ENCODE results near the gene DHX8.
"Not testable (repeated sequence)": the region's sequence is repeated elsewhere in the genome, so short reads cannot be mapped to it uniquely, and the experiment has no call there.

DHX8 gene

DNA sequence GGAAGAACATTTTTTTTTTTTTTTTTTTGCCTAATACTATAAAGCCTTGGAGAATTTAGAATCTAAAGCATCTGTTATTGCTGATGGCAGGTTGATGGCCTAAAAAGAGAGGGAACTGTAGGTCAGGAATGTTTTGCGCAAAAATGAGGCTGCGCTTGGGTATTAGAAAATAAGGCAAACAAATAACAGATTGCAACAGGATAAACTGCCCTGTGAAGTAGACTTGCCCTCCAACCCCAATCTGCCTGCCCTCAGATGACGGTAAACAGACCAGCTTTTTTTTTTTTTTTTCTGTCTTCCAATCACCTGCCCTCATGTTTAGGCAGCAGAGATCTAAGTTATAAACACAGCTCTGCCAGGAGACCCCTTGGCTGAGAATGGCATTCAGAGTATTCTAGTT, 3.8 kb upstream of the DHX8 start:
- Histone ChIP-seq H3K9me3 (ENCODE audit: control insufficient read depth, insufficient read depth, low read length) (no peaks in the 10 kb centered on the region), H3K4me1 (ENCODE audit: control insufficient read depth, low read length) (peaks cover 11% of the 10 kb centered on the region), H3K36me3 (ENCODE audit: control insufficient read depth, low read length) (peaks cover 4% of the 10 kb centered on the region; the same call in 1 of the 2 replicates), H3K27me3 (ENCODE audit: control insufficient read depth, low read length) (no peaks in the 10 kb centered on the region), H3K9me2 (replicated peaks; ENCODE audit: control insufficient read depth, low read length) (no peaks in the 10 kb centered on the region), H3K79me2 (ENCODE audit: control insufficient read depth, low read length) (peaks cover 11% of the 10 kb centered on the region), H3K27ac (ENCODE audit: low read depth, low read length) (no peak overlapping the region), H3K4me3 (ENCODE audit: low read length) (no peak overlapping the region), H4K20me1 (ENCODE audit: control insufficient read depth, insufficient read depth, low read depth, low read length) (no peaks in the 10 kb centered on the region), H3F3A (ENCODE audit: control insufficient read depth, insufficient read depth) (no peaks in the 10 kb centered on the region), H3K4me2 (ENCODE audit: low read length) (no peak overlapping the region)
- TF ChIP-seq, protein P1, sequence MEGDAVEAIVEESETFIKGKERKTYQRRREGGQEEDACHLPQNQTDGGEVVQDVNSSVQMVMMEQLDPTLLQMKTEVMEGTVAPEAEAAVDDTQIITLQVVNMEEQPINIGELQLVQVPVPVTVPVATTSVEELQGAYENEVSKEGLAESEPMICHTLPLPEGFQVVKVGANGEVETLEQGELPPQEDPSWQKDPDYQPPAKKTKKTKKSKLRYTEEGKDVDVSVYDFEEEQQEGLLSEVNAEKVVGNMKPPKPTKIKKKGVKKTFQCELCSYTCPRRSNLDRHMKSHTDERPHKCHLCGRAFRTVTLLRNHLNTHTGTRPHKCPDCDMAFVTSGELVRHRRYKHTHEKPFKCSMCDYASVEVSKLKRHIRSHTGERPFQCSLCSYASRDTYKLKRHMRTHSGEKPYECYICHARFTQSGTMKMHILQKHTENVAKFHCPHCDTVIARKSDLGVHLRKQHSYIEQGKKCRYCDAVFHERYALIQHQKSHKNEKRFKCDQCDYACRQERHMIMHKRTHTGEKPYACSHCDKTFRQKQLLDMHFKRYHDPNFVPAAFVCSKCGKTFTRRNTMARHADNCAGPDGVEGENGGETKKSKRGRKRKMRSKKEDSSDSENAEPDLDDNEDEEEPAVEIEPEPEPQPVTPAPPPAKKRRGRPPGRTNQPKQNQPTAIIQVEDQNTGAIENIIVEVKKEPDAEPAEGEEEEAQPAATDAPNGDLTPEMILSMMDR (IDR thresholded peaks at IDR 0.05; ENCODE audit: low read depth, low read length, poor library complexity, severe bottlenecking): no peak
- no peak for TF ChIP-seq EZH2phosphoT487 (IDR thresholded peaks at IDR 0.05; ENCODE audit: borderline replicate concordance, low read length)

DNA sequence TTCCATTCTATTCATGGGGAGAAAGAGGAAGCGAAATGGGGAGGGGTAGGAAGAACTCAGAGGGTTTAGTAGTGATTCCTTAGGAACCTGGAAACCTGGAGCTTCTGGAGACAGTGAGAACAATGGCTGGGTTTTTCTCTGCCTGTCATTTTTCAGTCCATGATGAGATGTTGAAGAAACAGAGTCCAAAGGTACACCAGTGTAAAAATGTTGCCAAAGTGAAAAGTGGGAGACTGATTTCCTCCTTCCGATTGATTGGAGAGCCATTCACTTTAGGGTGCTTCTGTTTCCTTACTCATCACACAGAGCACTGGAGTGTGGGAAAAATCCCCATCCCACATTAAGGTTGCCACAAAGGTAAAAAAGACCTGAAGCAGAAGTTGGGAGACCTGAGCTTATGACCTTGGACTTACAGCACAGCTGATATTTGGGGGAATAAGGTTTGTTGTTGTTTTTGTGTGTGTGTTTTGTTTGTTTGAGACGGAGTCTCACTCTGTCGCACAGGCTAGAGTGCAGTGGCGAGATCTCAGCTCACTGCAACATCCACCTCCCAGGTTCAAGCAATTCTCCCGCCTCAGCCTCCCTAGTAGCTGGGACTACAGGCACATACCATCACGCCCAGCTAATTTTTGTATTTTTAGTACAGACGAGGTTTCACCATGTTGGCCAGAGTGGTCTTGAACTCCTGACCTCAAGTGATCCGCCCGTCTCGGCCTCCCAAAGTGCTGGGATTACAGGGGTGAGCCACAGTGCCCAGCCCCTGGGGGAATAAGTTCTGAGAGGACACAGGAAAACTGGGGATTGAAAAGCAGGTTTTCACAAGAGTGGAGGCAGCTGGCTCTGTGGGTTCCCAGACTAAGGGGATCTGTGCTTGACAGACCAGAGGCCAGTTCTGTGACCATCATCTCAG, 1.4 kb upstream of the DHX8 start:
- Histone ChIP-seq H3K9me3 (ENCODE audit: control insufficient read depth, insufficient read depth, low read length) (no peaks in the 10 kb centered on the region), H3K27me3 (ENCODE audit: control insufficient read depth, low read length) (no peaks in the 10 kb centered on the region), H3K36me3 (ENCODE audit: control insufficient read depth, low read length) (peaks cover 4% of the 10 kb centered on the region; the same call in 1 of the 2 replicates), H4K20me1 (ENCODE audit: control insufficient read depth, insufficient read depth, low read depth, low read length) (no peaks in the 10 kb centered on the region), H3K79me2 (ENCODE audit: control insufficient read depth, low read length) (peaks cover 35% of the 10 kb centered on the region), H3K9me2 (replicated peaks; ENCODE audit: control insufficient read depth, low read length) (no peaks in the 10 kb centered on the region), H3K27ac (ENCODE audit: low read depth, low read length) (no peak overlapping the region), H3K4me2 (ENCODE audit: low read length) (no peak overlapping the region; the same call in 1 of the 2 replicates), H3K4me1 (ENCODE audit: control insufficient read depth, low read length) (peaks cover 21% of the 10 kb centered on the region), H3F3A (ENCODE audit: control insufficient read depth, insufficient read depth) (no peaks in the 10 kb centered on the region), H3K4me3 (ENCODE audit: low read length) (no peak overlapping the region)
- TF ChIP-seq, protein P1 (IDR thresholded peaks at IDR 0.05; ENCODE audit: low read depth, low read length, poor library complexity, severe bottlenecking): no peak
- no peak for TF ChIP-seq EZH2phosphoT487 (IDR thresholded peaks at IDR 0.05; ENCODE audit: borderline replicate concordance, low read length)

DNA sequence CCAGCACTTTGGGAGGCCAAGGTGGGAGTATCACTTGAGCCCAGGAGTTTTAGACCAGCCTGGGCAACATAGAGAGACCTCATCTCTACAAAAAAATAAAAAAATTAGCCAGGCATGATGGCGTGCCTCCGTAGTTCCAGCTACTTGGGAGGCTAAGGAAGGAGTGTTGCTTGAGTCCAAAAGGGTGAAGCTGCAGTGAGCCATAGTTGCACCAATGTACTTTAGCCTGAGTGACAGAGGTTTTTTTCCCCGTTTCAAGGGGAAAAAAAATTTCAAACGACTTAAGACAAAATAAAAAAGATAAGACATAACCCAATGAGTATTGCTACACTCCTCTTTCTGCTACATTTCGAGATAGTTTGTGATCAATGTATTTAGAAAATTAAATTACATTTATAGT, 6.8 kb downstream of the DHX8 start:
- Histone ChIP-seq H3K4me2 (ENCODE audit: low read length) (no peak overlapping the region), H4K20me1 (ENCODE audit: control insufficient read depth, insufficient read depth, low read depth, low read length) (no peaks in the 10 kb centered on the region), H3K27ac (ENCODE audit: low read depth, low read length) (no peak overlapping the region), H3K9me2 (replicated peaks; ENCODE audit: control insufficient read depth, low read length) (no peaks in the 10 kb centered on the region), H3K79me2 (ENCODE audit: control insufficient read depth, low read length) (peaks cover 31% of the 10 kb centered on the region), H3K4me1 (ENCODE audit: control insufficient read depth, low read length) (peaks cover 4% of the 10 kb centered on the region; the same call in 1 of the 2 replicates), H3K36me3 (ENCODE audit: control insufficient read depth, low read length) (peaks cover 50% of the 10 kb centered on the region), H3F3A (ENCODE audit: control insufficient read depth, insufficient read depth) (no peaks in the 10 kb centered on the region), H3K27me3 (ENCODE audit: control insufficient read depth, low read length) (no peaks in the 10 kb centered on the region), H3K9me3 (ENCODE audit: control insufficient read depth, insufficient read depth, low read length) (no peaks in the 10 kb centered on the region), H3K4me3 (ENCODE audit: low read length) (no peak overlapping the region)
- TF ChIP-seq, protein P1 (IDR thresholded peaks at IDR 0.05; ENCODE audit: low read depth, low read length, poor library complexity, severe bottlenecking): no peak
- no peak for TF ChIP-seq EZH2phosphoT487 (IDR thresholded peaks at IDR 0.05; ENCODE audit: borderline replicate concordance, low read length)

DNA sequence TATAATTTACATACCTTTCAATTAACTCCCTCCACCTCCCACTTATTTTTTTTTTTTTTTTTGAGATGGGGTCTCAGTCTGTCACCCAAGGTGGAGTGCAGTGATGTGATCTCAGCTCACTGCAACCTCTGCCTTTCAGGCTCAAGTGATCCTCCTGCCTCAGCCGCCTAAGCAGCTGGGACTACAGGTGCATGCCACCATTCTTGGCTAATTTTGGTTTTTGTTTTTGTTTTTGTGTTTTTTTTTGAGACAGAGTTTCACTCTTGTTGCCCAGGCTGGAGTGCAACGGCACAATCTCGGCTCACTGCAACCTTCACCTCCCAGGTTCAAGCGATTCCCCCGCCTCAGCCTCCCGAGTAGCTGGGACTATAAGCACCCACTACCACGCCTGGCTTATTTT, 25.7 kb downstream of the DHX8 start:
- not testable (repeated sequence) for H3K27ac ChIP-seq (ENCODE audit: low read depth, low read length); H3K9me3 ChIP-seq (ENCODE audit: control insufficient read depth, insufficient read depth, low read length); H3K4me2 ChIP-seq (ENCODE audit: low read length); H3K9me2 ChIP-seq (replicated peaks; ENCODE audit: control insufficient read depth, low read length); H3K79me2 ChIP-seq (ENCODE audit: control insufficient read depth, low read length); H3K27me3 ChIP-seq (ENCODE audit: control insufficient read depth, low read length); H3K4me3 ChIP-seq (ENCODE audit: low read length); H3K4me1 ChIP-seq (ENCODE audit: control insufficient read depth, low read length); H4K20me1 ChIP-seq (ENCODE audit: control insufficient read depth, insufficient read depth, low read depth, low read length); H3F3A ChIP-seq (ENCODE audit: control insufficient read depth, insufficient read depth)
- peaks cover 63% of the 10 kb centered on the region for H3K36me3 ChIP-seq (ENCODE audit: control insufficient read depth, low read length)

DNA sequence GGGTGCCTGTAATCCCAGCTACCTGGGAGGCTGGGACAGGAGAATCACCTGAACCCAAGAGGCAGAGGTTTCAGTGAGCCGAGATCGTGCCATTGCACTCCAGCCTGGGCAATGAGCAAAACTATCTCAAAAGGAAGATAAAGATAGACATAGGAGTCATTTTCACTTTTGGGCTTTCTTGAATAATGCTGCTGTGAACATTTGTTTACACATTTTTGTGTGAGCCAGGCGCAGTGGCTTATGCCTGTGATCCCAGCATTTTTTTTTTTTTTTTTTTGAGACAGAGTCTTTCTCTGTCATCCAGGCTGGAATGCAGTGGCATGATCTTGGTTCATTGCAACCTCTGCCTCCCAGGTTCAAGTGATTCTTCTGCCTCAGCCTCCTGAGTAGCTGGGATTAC, 27.4 kb downstream of the DHX8 start:
- peaks cover 64% of the 10 kb centered on the region for H3K36me3 ChIP-seq (ENCODE audit: control insufficient read depth, low read length)
- not testable (repeated sequence) for H3K27me3 ChIP-seq (ENCODE audit: control insufficient read depth, low read length); H3K4me3 ChIP-seq (ENCODE audit: low read length); H3F3A ChIP-seq (ENCODE audit: control insufficient read depth, insufficient read depth); H4K20me1 ChIP-seq (ENCODE audit: control insufficient read depth, insufficient read depth, low read depth, low read length); H3K79me2 ChIP-seq (ENCODE audit: control insufficient read depth, low read length); H3K4me2 ChIP-seq (ENCODE audit: low read length); H3K4me1 ChIP-seq (ENCODE audit: control insufficient read depth, low read length); H3K9me3 ChIP-seq (ENCODE audit: control insufficient read depth, insufficient read depth, low read length); H3K27ac ChIP-seq (ENCODE audit: low read depth, low read length); H3K9me2 ChIP-seq (replicated peaks; ENCODE audit: control insufficient read depth, low read length)
